ENCODE measurements around the gene WDR73.

Gene WDR73

DNA sequence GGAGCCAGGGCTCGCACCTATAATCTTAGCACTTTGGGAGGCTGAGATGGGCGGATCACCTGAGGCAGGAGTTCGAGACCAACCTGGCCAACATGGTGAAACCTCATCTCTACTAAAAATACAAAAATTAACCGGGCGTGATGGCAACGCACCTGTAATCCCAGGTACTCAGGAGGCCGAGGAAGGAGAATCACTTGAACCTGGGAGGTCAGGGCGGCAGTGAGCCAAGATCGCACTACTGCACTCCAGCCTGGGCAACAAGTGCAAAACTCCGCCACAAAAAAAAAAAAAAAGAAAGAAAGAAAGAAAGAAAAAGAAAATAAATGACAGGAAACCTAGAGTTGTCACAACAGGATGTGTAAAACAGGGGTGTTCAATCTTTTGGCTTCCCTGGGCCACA is 6.9 kb upstream of the WDR73 start:
- Histone ChIP-seq H3K9me2 (replicated peaks; ENCODE audit: low read depth, low read length) (no peaks in the 10 kb centered on the region), H3K4me2 (ENCODE audit: low read depth, low read length, poor library complexity, severe bottlenecking) (no peak overlapping the region), H3K36me3 (ENCODE audit: insufficient read depth, low read length) (peaks cover 7% of the 10 kb centered on the region; the same call in 1 of the 2 replicates), H3F3A (ENCODE audit: low read depth) (no peaks in the 10 kb centered on the region), H3K79me2 (ENCODE audit: insufficient read depth, low read length) (no peaks in the 10 kb centered on the region), H2AFZ (ENCODE audit: low read length) (no peak overlapping the region), H4K20me1 (ENCODE audit: insufficient read depth, low read length, poor library complexity, severe bottlenecking) (no peaks in the 10 kb centered on the region), H3K9ac (ENCODE audit: low read depth, low read length, poor library complexity, severe bottlenecking) (no peak overlapping the region), H3K4me1 (ENCODE audit: insufficient read depth, low read length, poor library complexity, severe bottlenecking) (peaks cover 6% of the 10 kb centered on the region), H3K4me3 (ENCODE audit: low read length, poor library complexity, severe bottlenecking) (no peak overlapping the region), H3K27me3 (ENCODE audit: insufficient read depth, low read length, poor library complexity, severe bottlenecking) (no peaks in the 10 kb centered on the region), H3K9me3 (ENCODE audit: insufficient read depth, low read depth, low read length) (no peaks in the 10 kb centered on the region)
- TF ChIP-seq EZH2phosphoT487 (IDR thresholded peaks at IDR 0.05; ENCODE audit: borderline replicate concordance) = no peak
- TF ChIP-seq, protein P1, sequence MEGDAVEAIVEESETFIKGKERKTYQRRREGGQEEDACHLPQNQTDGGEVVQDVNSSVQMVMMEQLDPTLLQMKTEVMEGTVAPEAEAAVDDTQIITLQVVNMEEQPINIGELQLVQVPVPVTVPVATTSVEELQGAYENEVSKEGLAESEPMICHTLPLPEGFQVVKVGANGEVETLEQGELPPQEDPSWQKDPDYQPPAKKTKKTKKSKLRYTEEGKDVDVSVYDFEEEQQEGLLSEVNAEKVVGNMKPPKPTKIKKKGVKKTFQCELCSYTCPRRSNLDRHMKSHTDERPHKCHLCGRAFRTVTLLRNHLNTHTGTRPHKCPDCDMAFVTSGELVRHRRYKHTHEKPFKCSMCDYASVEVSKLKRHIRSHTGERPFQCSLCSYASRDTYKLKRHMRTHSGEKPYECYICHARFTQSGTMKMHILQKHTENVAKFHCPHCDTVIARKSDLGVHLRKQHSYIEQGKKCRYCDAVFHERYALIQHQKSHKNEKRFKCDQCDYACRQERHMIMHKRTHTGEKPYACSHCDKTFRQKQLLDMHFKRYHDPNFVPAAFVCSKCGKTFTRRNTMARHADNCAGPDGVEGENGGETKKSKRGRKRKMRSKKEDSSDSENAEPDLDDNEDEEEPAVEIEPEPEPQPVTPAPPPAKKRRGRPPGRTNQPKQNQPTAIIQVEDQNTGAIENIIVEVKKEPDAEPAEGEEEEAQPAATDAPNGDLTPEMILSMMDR (conservative IDR thresholded peaks at IDR 0.05; ENCODE audit: low read length) = no peak

DNA sequence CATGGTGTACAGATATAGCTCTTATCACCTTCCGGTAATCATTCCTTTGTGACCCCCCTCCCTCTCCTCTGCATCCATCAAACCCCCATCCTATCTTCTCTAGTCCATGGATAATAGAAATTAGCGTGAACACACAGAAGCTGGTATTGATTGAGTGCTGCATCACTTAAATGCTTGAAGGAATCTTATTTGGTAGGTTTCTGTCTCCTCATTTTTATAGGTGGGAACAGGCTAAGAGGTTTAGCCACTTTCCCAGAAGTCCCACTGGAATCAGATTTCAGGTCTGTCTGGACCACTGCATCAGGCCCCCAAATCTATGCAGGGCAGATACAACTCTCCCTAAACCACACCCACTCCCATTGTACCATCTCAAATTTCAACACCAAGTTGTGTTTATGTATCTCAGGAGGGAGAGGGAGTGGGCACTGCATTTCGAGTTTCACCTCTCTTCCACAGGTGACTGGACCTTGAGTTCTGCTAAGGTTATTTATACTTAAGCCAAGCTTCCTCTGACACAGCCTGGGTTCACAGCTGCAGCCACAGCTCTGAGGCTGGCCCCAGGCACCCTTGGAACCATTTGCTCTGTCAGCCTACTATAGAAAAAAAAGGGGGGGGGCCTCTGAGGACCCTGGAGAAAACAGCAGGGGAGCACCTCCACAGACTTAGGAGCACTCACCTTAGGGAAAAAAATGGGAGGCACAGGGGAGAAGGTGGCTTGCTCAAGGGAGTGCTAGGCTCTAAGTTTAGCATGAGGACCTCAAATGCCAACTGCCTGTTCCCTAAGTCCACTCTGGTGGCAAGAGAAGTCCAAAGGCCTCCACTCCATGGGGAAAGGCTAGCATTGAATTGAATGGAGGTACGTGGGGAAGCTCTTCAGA is 6.1 kb upstream of the WDR73 start:
- no peaks in the 10 kb centered on the region for H3K79me2 ChIP-seq (ENCODE audit: insufficient read depth, low read length)
- no peaks in the 10 kb centered on the region for H3F3A ChIP-seq (ENCODE audit: low read depth)
- TF ChIP-seq, protein P1 (conservative IDR thresholded peaks at IDR 0.05; ENCODE audit: low read length) = no peak
- TF ChIP-seq EZH2phosphoT487 (IDR thresholded peaks at IDR 0.05; ENCODE audit: borderline replicate concordance) = no peak
- H2AFZ ChIP-seq (ENCODE audit: low read length) = no peak overlapping the region
- no peaks in the 10 kb centered on the region for H4K20me1 ChIP-seq (ENCODE audit: insufficient read depth, low read length, poor library complexity, severe bottlenecking)
- H3K4me2 ChIP-seq (ENCODE audit: low read depth, low read length, poor library complexity, severe bottlenecking) = no peak overlapping the region
- H3K36me3 ChIP-seq (ENCODE audit: insufficient read depth, low read length) = no peaks in the 10 kb centered on the region
- no peak overlapping the region for H3K4me3 ChIP-seq (ENCODE audit: low read length, poor library complexity, severe bottlenecking)
- no peaks in the 10 kb centered on the region for H3K9me3 ChIP-seq (ENCODE audit: insufficient read depth, low read depth, low read length)
- no peaks in the 10 kb centered on the region for H3K9me2 ChIP-seq (replicated peaks; ENCODE audit: low read depth, low read length)
- H3K4me1 ChIP-seq (ENCODE audit: insufficient read depth, low read length, poor library complexity, severe bottlenecking) = peaks cover 6% of the 10 kb centered on the region
- H3K27me3 ChIP-seq (ENCODE audit: insufficient read depth, low read length, poor library complexity, severe bottlenecking) = no peaks in the 10 kb centered on the region
- H3K9ac ChIP-seq (ENCODE audit: low read depth, low read length, poor library complexity, severe bottlenecking) = no peak overlapping the region

DNA sequence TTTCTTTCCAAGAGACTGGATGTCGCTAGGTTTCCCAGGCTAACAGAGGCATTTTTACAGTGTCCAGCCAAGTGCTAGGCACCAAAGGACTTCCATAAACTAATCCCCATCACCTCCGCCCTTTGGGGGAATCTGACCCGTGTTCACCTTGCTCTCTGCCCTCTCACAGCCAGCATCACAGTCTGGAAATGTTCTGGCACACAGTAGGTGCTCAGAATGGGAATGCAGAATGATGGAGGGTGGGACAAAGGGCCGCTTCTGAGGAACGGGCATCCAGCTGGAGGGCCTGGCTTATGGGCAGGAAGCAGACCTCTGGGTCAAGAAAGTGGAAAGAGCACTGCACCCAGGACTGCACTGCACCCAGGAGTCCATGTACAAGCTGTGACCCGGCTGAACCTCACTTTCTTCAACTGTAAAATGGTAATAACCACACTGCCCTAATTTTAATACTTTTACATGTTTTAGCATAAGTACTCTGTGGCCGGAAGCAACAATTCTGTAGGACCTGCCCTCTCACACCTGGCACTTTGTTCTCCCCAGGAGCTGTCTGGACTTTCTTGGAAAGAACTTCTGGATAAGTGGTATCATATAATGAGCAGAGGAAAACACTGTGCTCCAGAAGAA is 4.8 kb upstream of the WDR73 start:
- Histone ChIP-seq H3K27me3 (ENCODE audit: insufficient read depth, low read length, poor library complexity, severe bottlenecking) (no peaks in the 10 kb centered on the region), H3K79me2 (ENCODE audit: insufficient read depth, low read length) (peaks cover under 1% of the 10 kb centered on the region; the same call in 1 of the 2 replicates), H3K4me1 (ENCODE audit: insufficient read depth, low read length, poor library complexity, severe bottlenecking) (peaks cover 12% of the 10 kb centered on the region), H2AFZ (ENCODE audit: low read length) (peak overlapping the region; percentile 74), H4K20me1 (ENCODE audit: insufficient read depth, low read length, poor library complexity, severe bottlenecking) (no peaks in the 10 kb centered on the region), H3K4me3 (ENCODE audit: low read length, poor library complexity, severe bottlenecking) (peak overlapping the region; percentile 65), H3K36me3 (ENCODE audit: insufficient read depth, low read length) (no peaks in the 10 kb centered on the region), H3K9me2 (replicated peaks; ENCODE audit: low read depth, low read length) (no peaks in the 10 kb centered on the region), H3F3A (ENCODE audit: low read depth) (no peaks in the 10 kb centered on the region), H3K4me2 (ENCODE audit: low read depth, low read length, poor library complexity, severe bottlenecking) (peak overlapping the region; percentile 70), H3K9ac (ENCODE audit: low read depth, low read length, poor library complexity, severe bottlenecking) (peak overlapping the region; percentile 63), H3K9me3 (ENCODE audit: insufficient read depth, low read depth, low read length) (no peaks in the 10 kb centered on the region)
- TF ChIP-seq EZH2phosphoT487 (IDR thresholded peaks at IDR 0.05; ENCODE audit: borderline replicate concordance) = no peak
- TF ChIP-seq, protein P1 (conservative IDR thresholded peaks at IDR 0.05; ENCODE audit: low read length) = no peak

All from Loucy (cell line).